ENCODE data around the gene CARM1.

DNA sequence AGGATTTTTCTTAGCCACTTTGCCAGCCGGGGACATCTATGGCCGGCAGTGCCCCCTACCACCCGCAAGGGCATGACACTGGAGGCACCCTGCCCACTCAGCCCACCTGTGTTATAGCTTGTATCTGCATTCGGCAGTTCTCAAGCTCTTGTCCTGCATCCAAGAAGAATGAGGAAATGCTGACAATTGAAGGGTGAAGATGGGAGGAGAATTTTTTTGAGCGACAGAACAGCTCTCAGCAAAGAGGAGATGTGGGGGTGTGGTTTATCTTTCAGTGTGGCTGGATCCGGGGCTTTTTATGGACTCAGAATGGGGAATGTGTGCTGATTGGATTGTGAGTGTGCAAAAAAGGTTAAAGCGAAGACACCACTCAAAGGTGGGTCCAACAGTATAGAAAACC is 28.6 kb upstream of the CARM1 start:
- no peak for TF ChIP-seq CTCF (IDR thresholded peaks at IDR 0.05)
- no peak for TF ChIP-seq POLR2AphosphoS5 (IDR thresholded peaks at IDR 0.05)

Data from gastroesophageal sphincter (tissue), 3 donors.